Measurements from ENCODE around the gene NAA38.

NAA38 gene

DNA sequence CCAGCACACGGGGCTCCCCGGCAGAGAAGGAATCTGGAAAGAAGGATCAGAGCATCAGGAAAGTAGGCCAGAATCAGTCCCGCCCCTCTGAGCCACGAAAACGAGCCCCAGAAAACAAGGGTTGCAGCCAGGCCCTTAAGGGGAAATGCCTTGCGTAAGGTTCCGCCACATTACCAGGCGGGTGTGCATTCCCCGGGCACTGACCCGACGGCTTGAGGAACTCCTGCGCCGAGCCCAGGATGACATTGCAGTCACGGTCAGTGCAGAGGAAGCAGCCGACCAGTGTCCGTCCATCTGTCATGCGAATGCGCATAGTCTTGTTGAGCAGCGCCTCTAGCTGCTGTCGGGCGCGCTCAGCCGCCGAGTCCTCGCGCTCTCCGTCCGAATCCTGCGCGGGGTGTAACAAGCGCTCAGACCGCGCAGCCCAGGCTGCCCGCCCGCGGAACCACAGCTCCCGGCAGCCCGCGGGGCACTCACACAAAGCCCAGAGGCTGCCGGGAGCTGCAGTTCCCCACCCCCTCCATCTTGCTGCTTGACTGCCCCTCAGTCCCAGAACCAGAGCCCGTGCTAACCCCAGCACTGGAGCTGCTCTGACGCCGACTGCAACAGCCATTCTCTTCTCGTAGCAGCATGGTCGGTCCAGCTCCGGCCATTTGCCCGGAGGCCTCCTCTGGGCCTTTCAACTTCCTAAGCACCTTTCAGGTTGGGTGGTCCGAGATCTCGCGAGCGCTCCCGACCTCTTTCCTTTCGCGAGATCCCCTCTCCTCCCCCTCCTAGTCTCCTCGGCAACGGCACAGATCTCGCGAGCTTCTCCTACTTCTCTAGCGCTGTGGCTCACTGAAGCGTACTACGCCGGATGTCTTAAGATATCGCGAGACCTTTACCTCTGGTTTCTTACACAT is at the start of gene NAA38:
TSS of gene NAA38 (minus strand) at position 749 of the 902 bp plus-strand sequence. CDS start at position 653, 96 bp downstream.
- no peak for TF ChIP-seq JUND (IDR thresholded peaks at IDR 0.05; ENCODE audit: low read depth)
- DNase-seq (ENCODE audit: low read depth in 1 of 2, low spot score in 1 of 2): peak; percentile 60 to 99
- in situ Hi-C loops (cut with HindIII; ENCODE audit: low pct_unique_long_range_greater_than_20kb, low sequenced_read_pairs): no loop called here

DNA sequence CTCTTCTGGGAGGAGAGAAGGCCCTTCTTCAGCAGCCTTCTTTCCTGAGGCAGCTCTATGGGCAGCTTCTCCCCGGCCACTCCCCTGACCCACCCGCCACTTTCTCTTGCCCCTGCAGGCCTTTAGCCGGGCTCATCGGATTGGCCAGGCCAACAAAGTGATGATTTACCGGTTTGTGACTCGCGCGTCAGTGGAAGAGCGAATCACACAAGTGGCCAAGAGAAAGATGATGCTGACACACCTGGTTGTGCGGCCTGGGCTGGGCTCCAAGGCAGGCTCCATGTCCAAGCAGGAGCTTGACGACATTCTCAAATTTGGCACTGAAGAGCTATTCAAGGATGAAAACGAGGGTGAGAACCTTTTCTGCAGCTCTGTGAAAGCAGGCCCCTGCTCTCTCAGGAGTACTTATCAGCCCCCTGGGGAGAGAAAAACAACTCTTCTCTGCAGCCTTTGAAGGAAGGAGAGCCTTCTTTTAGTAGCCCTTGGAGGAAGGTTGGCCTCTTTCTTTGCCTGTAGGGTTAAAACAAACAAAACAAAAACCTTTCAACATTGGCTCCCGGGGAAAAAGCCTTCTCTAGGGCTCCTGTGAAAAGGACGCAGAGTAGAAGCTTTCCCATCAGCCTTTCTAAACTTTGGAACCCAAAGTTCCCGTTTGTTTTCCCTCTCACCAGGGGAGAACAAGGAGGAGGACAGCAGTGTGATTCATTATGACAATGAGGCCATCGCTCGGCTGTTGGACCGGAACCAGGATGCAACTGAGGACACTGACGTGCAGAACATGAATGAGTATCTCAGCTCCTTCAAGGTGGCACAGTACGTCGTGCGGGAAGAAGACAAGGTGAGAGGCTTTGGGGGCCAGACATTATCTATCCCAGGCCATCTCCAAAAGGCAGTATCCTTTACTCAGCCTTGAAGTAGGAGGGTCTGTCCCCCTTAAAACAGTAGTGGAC is 46.1 kb upstream of the NAA38 start:
- DNase-seq (ENCODE audit: low read depth in 1 of 2, low spot score in 1 of 2): no peak
- in situ Hi-C loops (cut with HindIII; ENCODE audit: low pct_unique_long_range_greater_than_20kb, low sequenced_read_pairs): no loop called here
- no peak for TF ChIP-seq JUND (IDR thresholded peaks at IDR 0.05; ENCODE audit: low read depth)

GRCh38 chr17:7897773-7898172 is 40.4 kb upstream of the NAA38 start:
- in situ Hi-C loops (cut with HindIII; ENCODE audit: low pct_unique_long_range_greater_than_20kb, low sequenced_read_pairs): no loop called here
- DNase-seq (ENCODE audit: low read depth in 1 of 2, low spot score in 1 of 2): peak in 1 of 2 experiments; percentile 38
- TF ChIP-seq JUND (IDR thresholded peaks at IDR 0.05; ENCODE audit: low read depth): no peak

DNA sequence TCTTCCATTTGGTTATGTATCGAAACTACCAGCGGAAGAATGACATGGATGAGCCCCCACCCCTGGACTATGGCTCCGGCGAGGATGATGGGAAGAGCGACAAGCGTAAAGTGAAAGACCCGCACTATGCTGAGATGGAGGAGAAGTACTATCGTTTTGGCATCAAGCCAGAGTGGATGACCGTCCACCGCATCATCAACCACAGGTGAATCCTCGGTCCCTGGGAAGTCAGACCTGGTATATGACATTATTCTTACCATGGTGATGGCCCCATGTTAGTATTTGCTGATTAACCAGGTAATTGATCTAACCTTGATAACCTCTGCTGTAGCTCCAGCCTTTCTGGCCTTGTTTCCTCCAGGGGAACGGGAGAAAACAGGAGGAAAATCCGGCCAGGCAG is 39.7 kb upstream of the NAA38 start:
- in situ Hi-C loops (cut with HindIII; ENCODE audit: low pct_unique_long_range_greater_than_20kb, low sequenced_read_pairs): no loop called here
- no peak for DNase-seq (ENCODE audit: low read depth in 1 of 2, low spot score in 1 of 2)
- no peak for TF ChIP-seq JUND (IDR thresholded peaks at IDR 0.05; ENCODE audit: low read depth)

DNA sequence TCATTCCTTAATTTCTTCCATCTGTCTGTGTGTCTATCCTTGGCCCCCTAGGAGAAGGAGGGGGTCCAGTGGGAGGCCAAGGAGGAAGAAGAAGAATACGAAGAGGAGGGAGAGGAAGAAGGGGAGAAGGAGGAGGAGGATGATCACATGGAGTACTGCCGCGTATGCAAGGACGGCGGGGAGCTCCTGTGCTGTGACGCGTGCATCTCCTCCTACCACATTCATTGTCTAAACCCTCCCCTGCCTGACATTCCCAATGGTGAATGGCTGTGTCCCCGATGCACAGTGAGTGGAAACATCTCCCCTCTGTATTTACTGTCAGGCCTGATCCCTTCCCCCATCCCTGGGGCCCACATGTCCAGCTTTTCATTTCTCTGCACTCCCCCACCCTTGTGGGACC is 37.5 kb upstream of the NAA38 start:
- in situ Hi-C loops (cut with HindIII; ENCODE audit: low pct_unique_long_range_greater_than_20kb, low sequenced_read_pairs): no loop called here
- DNase-seq (ENCODE audit: low read depth in 1 of 2, low spot score in 1 of 2): no peak
- no peak for TF ChIP-seq JUND (IDR thresholded peaks at IDR 0.05; ENCODE audit: low read depth)

DNA sequence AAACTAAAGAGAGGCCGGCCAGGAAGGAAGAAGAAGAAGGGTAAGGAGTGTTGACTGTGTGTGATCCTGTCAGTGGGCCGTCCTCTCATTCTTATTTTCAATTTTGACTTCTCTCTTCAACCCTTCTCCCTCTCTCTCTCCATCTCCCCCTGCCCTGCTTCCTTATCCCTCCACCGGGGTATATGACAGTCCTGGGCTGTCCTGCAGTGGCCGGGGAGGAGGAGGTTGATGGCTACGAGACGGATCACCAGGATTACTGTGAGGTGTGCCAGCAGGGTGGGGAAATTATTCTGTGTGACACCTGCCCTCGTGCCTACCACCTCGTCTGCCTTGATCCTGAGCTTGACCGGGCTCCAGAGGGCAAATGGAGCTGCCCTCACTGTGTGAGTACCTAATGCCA is 36.9 kb upstream of the NAA38 start:
- in situ Hi-C loops (cut with HindIII; ENCODE audit: low pct_unique_long_range_greater_than_20kb, low sequenced_read_pairs): no loop called here
- no peak for DNase-seq (ENCODE audit: low read depth in 1 of 2, low spot score in 1 of 2)
- no peak for TF ChIP-seq JUND (IDR thresholded peaks at IDR 0.05; ENCODE audit: low read depth)

GRCh38 chr17:7893187-7893880 is 36.0 kb upstream of the NAA38 start:
- no peak for TF ChIP-seq JUND (IDR thresholded peaks at IDR 0.05; ENCODE audit: low read depth)
- in situ Hi-C loops (cut with HindIII; ENCODE audit: low pct_unique_long_range_greater_than_20kb, low sequenced_read_pairs): no loop called here
- no peak for DNase-seq (ENCODE audit: low read depth in 1 of 2, low spot score in 1 of 2)

DNA sequence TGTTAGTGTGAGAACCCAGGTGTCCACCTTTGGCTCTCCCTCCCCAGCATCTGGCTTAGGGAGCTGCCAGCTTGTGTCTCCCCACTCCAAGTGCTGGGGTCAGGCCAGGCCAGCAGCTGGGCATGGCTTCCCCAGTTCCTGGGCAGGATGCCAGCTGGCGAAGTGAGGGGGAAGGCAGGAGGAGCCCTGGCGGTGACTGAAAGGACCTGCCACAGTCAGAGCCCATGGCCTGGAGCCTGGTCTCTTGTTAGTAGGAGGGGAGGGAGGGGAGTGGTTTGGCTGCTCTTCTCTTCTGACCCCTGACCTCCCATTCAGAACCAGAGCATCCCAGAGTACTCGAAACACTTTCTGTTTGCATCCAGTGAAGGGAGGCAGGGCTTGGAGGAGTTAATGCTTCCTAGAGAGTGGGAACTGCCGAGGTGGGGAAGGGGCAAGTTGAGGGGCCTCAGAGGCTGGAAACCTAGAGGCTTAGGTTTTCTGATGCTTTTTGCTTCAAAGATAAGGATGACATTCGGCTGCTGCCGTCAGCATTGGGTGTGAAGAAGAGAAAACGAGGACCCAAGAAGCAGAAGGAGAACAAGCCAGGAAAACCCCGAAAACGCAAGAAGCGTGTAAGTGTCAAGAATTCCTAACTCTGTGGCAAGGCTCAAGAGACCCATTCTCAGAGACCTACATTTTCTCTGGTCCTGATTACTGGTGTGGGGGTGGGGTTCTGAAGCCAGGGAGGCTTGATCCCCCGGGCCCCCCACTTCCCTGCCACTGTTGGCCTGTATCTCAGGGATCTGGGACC is 32.0 kb upstream of the NAA38 start:
- peak; percentile 86 to 97 for DNase-seq (ENCODE audit: low read depth in 1 of 2, low spot score in 1 of 2)
- no peak for TF ChIP-seq JUND (IDR thresholded peaks at IDR 0.05; ENCODE audit: low read depth)
- in situ Hi-C loops (cut with HindIII; ENCODE audit: low pct_unique_long_range_greater_than_20kb, low sequenced_read_pairs): no loop called here

DNA sequence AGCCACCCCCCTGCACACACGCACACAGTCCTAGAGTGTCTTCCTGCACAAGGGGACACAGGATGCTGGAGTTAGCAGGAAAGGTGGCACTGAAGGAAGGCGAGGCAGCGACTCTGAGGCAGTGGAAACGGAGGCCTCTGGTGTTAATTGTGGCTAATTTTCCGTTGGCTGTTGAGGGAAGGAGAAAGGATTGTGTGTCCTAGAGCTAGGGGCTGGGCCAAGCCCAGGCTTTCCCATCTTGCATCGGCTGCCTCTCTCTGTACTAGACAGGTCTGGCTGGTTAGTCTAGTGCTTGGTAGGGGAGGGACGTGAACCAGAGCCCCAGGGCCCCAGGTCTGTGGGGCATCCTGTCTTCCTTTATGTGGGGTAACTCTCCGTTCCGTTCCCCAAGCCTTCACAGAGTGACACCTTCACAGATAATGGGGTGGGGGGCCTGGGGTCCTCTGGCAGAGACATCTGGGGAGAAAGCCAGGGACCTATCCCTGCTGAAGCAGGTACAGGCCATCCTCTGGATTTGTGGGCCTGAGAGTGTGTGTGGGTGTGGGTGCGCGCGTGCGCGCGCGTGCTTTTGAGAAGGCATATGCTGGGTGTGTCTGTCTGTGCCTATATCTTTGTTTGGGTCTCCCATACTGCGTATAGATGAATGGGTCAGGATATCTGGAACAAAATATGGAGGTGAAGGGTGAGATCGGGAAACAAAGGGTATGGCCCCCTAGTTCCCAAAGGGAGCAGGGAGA is 31.0 kb upstream of the NAA38 start, which contains the start of gene CHD3:
TSS of gene CHD3 (plus strand) at position 606 of the 737 bp plus-strand sequence. CDS start 212 bp downstream, outside the sequence.
- no peak for TF ChIP-seq JUND (IDR thresholded peaks at IDR 0.05; ENCODE audit: low read depth)
- in situ Hi-C loops (cut with HindIII; ENCODE audit: low pct_unique_long_range_greater_than_20kb, low sequenced_read_pairs): no loop called here
- peak; percentile 57 to 96 for DNase-seq (ENCODE audit: low read depth in 1 of 2, low spot score in 1 of 2)

GRCh38 chr17:7887482-7888183 is 30.3 kb upstream of the NAA38 start:
- TF ChIP-seq JUND (IDR thresholded peaks at IDR 0.05; ENCODE audit: low read depth): no peak
- peak; percentile 72 to 96 for DNase-seq (ENCODE audit: low read depth in 1 of 2, low spot score in 1 of 2)
- in situ Hi-C loops (cut with HindIII; ENCODE audit: low pct_unique_long_range_greater_than_20kb, low sequenced_read_pairs): no loop called here

All from T47D (cell line).